CD14-positive monocyte (primary cell): Measurements from ENCODE around the gene PATJ. TPM values are rescaled to one million over a fixed set of nuclear protein-coding genes. Genes with fewer than 3 reads are reported as not detected.

Source experiments
- DNase-seq, 3 donors: peaks; one replicate each; pipeline ENCODE4 v3.0.0-alpha.2; 2011 to 2022
- H2AFZ ChIP-seq: 2 replicates; pipeline ENCODE4 v1.6.0; 2012; ENCODE audit warnings: mild to moderate bottlenecking, low read depth, low read length, inconsistent platforms; ENCODE audit not compliant: insufficient read depth, poor library complexity, severe bottlenecking
- H3K27ac ChIP-seq, 2 donors: 1 replicate in 1 of 2; 2 replicates in 1 of 2; pipeline ENCODE4 v1.5.1; 2012 to 2013; ENCODE audit warnings: low read length in 2 of 2, control low read depth in 1 of 2, inconsistent platforms in 1 of 2, low read depth in 1 of 2, mild to moderate bottlenecking in 1 of 2
- H3K27me3 ChIP-seq, 2 donors: one replicate each; pipeline versions ENCODE4 v1.6.0 to v1.6.1; 2011 to 2013; ENCODE audit warnings: low read length in 2 of 2; ENCODE audit not compliant: control insufficient read depth in 2 of 2, insufficient read depth in 2 of 2
- H3K36me3 ChIP-seq, 2 donors: replicated peaks in 1 of 2; 1 replicate in 1 of 2; 2 replicates in 1 of 2; pipeline versions ENCODE4 v1.5.1 to v1.6.1; 2012 to 2013; ENCODE audit warnings: low read length in 2 of 2, control low read depth in 1 of 2, inconsistent platforms in 1 of 2, mild to moderate bottlenecking in 1 of 2; ENCODE audit not compliant: insufficient read depth in 2 of 2, control insufficient read depth in 1 of 2
- H3K4me1 ChIP-seq, 2 donors: 1 replicate in 1 of 2; 2 replicates in 1 of 2; pipeline versions ENCODE4 v1.5.1 to v1.6.1; 2012 to 2013; ENCODE audit warnings: low read length in 2 of 2, control low read depth in 1 of 2, inconsistent platforms in 1 of 2, mild to moderate bottlenecking in 1 of 2, moderate library complexity in 1 of 2; ENCODE audit not compliant: insufficient read depth in 2 of 2, control insufficient read depth in 1 of 2
- H3K4me2 ChIP-seq: replicated peaks from 2 replicates; pipeline ENCODE3; 2012; ENCODE audit warnings: low read length, moderate library complexity, mild to moderate bottlenecking; ENCODE audit not compliant: poor library complexity, severe bottlenecking; ENCODE audit errors: extremely low read depth
- H3K4me3 ChIP-seq, 3 experiments: fragments of 200-600 bp in 1 of 3; sonication (generic) in 1 of 3; replicated peaks in 1 of 3; 1 replicate in 2 of 3; 2 replicates in 1 of 3; pipeline ENCODE4 v1.5.1; 2011 to 2013; ENCODE audit warnings: low read length in 3 of 3, mild to moderate bottlenecking in 3 of 3, control low read depth in 2 of 3, low read depth in 2 of 3, inconsistent platforms in 1 of 3, moderate library complexity in 1 of 3
- H3K79me2 ChIP-seq: 2 replicates; pipeline ENCODE4 v1.6.0; 2012; ENCODE audit warnings: mild to moderate bottlenecking, control low read depth, inconsistent platforms, low read length, moderate library complexity; ENCODE audit not compliant: insufficient read depth
- H3K9ac ChIP-seq: 2 replicates; pipeline ENCODE4 v1.6.0; 2017; ENCODE audit warnings: low read length, mild to moderate bottlenecking; ENCODE audit not compliant: insufficient read depth, poor library complexity, severe bottlenecking
- H3K9me3 ChIP-seq, 2 donors: replicated peaks in 1 of 2; 1 replicate in 1 of 2; 2 replicates in 1 of 2; pipeline versions ENCODE4 v1.5.1 to v1.6.1; 2012 to 2013; ENCODE audit warnings: low read length in 2 of 2, control low read depth in 1 of 2; ENCODE audit not compliant: control insufficient read depth in 1 of 2, insufficient read depth in 1 of 2
- H4K20me1 ChIP-seq: 2 replicates; pipeline ENCODE4 v1.6.0; 2012; ENCODE audit warnings: mild to moderate bottlenecking, low read length, control low read depth, moderate library complexity; ENCODE audit not compliant: insufficient read depth
- H3K27ac Mint-ChIP-seq, 7 donors: one replicate each; pipeline ENCODE4 v1.8.0; 2020; ENCODE audit warnings: mild to moderate bottlenecking in 7 of 7, mixed read lengths in 7 of 7, moderate library complexity in 6 of 7, inconsistent platforms in 2 of 7
- H3K27me3 Mint-ChIP-seq, 3 donors: one replicate each; pipeline ENCODE4 v1.8.0; 2021 to 2022; ENCODE audit warnings: low read depth in 3 of 3, mild to moderate bottlenecking in 3 of 3, mixed read lengths in 3 of 3, moderate library complexity in 3 of 3, inconsistent platforms in 1 of 3
- H3K36me3 Mint-ChIP-seq, 2 donors: one replicate each; pipeline ENCODE4 v1.8.0; 2020; ENCODE audit warnings: mixed read lengths in 2 of 2, inconsistent platforms in 1 of 2, mild to moderate bottlenecking in 1 of 2
- H3K4me1 Mint-ChIP-seq: one replicate; pipeline ENCODE4 v1.8.0; 2020; ENCODE audit warnings: mild to moderate bottlenecking, mixed read lengths
- H3K4me3 Mint-ChIP-seq, 2 donors: one replicate each; pipeline ENCODE4 v1.8.0; 2020; ENCODE audit warnings: mild to moderate bottlenecking in 2 of 2, mixed read lengths in 2 of 2, moderate library complexity in 1 of 2
- H3K9me3 Mint-ChIP-seq, 7 donors: one replicate each; pipeline ENCODE4 v1.8.0; 2020 to 2022; ENCODE audit warnings: mixed read lengths in 7 of 7, mild to moderate bottlenecking in 6 of 7, moderate library complexity in 6 of 7, inconsistent platforms in 2 of 7
- WGBS: methylation state at CpG from one replicate; pipeline ENCODE4 v1.1.5; 2013; ENCODE audit warnings: missing lambda C conversion rate; ENCODE audit not compliant: insufficient coverage; 5-methylcytosine and 5-hydroxymethylcytosine counted together
- intact Hi-C, 2 donors: fragments of 100-400 bp; cut with micrococcal nuclease; formaldehyde crosslinking; loops; one replicate each; pipeline versions ENCODE4 v1.15.0 to v1.15.1; 2023
- polyA plus RNA-seq, 3 donors: library from polyadenylated mRNA; depleted of rRNA in 1 of 3; unstranded in 2 of 3; stranded (reverse) in 1 of 3; fragments of 300-500 nt in 2 of 3; fragments of >200 nt in 1 of 3; fragmentation: Illumina TruSeq in 2 of 3; gene quantifications; 1 replicate in 2 of 3; 2 replicates in 1 of 3; pipeline ENCODE4 v1.2.3, GENCODE V29; 2012 to 2021
- TF ChIP-seq, protein P1 (sequence below): fragments of 200-600 bp; IDR thresholded peaks from one replicate; pipeline ENCODE4 v1.8.0; 2022; ENCODE audit warnings: antibody characterized with exemption, mild to moderate bottlenecking

The PATJ gene
- polyA plus RNA-seq, 3 donors, result 0.01 to 0.23 TPM; not detected in 1

DNA sequence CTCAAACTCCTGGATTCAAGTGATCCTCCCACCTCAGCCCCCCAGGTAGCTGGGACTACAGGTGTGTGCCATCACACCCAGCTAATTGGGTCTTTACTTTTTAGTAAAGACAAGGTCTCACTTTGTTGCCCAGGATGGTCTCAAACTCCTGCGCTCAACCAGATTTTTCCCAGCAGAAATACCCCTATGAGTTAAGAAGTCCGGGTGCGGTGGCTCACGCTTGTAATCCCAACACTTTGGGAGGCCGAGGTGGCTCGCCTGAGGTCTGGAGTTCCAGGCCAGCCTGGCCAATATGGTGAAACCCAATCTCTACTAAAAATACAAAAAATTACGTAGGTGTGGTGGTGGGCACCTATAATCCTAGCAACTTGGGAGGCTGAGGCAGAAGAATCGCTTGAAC lies 445.8 kb downstream of the PATJ start:
- Mint-ChIP-seq H3K4me1 (no peaks in the 10 kb centered on the region), H3K4me3 (no peak overlapping the region), H3K36me3 (no peaks in the 10 kb centered on the region), H3K27ac (no peak overlapping the region), H3K9me3 (peaks cover 0 to 8% (median 3%) of the 10 kb centered on the region in 7 donors), H3K27me3 (peaks cover 0 to 4% (median 0%) of the 10 kb centered on the region in 3 donors)
- Histone ChIP-seq H4K20me1 (no peaks in the 10 kb centered on the region), H3K9me3 (no peaks in the 10 kb centered on the region), H3K79me2 (no peaks in the 10 kb centered on the region), H3K4me1 (no peaks in the 10 kb centered on the region), H3K9ac (no peak overlapping the region), H3K36me3 (no peaks in the 10 kb centered on the region), H2AFZ (no peak overlapping the region), H3K27me3 (no peaks in the 10 kb centered on the region), H3K27ac (no peak overlapping the region), H3K4me3 (no peak overlapping the region), H3K4me2 (no peak overlapping the region)
- DNase-seq, result no peak
- 100% methylated on average over 1 of the region's 8 CpGs for WGBS
- TF ChIP-seq, protein P1, sequence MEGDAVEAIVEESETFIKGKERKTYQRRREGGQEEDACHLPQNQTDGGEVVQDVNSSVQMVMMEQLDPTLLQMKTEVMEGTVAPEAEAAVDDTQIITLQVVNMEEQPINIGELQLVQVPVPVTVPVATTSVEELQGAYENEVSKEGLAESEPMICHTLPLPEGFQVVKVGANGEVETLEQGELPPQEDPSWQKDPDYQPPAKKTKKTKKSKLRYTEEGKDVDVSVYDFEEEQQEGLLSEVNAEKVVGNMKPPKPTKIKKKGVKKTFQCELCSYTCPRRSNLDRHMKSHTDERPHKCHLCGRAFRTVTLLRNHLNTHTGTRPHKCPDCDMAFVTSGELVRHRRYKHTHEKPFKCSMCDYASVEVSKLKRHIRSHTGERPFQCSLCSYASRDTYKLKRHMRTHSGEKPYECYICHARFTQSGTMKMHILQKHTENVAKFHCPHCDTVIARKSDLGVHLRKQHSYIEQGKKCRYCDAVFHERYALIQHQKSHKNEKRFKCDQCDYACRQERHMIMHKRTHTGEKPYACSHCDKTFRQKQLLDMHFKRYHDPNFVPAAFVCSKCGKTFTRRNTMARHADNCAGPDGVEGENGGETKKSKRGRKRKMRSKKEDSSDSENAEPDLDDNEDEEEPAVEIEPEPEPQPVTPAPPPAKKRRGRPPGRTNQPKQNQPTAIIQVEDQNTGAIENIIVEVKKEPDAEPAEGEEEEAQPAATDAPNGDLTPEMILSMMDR, result no peak
- intact Hi-C loops, result no loop called here

DNA sequence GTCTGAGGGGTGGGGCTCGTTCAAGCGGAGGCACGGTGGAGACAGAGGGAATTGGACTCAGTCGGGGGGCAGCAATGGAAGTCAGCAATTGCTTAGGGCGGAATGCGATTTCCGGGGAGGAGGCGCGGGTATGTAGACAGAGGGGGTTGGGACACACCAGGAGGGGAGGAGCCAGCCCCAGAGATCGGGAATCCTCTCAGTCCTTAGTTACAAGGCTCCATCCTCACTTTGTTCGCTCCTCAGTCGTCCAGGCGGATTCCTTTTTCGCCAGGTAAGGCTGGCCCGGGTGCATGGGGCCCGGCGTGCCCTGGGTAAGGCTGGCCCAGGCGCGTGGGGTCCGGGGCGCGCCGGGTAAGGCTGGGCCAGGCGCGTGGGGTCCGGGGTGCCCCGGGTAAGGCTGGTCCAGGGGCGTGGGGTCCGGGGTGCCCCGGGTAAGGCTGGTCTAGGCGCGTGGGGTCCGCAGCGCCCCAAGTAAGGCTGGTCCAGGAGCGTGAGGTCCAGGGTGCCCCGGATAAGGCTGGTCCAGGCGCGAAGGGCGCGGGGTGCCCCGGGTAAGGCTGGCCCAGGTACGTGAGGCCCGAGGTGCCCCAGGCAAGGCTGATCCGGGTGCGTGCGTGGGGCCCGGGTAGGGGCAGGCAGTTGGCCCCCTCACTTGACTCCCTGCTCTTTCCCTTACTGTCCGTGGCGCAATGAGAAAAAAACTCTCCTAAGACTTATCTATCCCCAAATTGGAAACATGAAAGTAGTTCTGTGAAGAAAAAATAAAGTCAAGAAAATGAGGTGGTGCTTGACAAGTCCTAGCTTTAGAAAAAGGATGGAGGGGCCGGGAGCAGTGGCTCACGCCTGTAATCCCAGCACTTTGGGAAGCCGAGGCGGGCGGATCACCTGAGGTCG lies 452.6 kb downstream of the PATJ start, which contains the start of gene L1TD1:
L1TD1 (plus strand) TSS at position 199 of the 894 bp plus-strand sequence. CDS start 11,780 bp downstream, outside the sequence.
- Histone ChIP-seq H2AFZ (no peak within 1 kb of the TSS), H3K27me3 (peaks cover 16 to 37% of the 10 kb centered on the region in 2 donors), H3K79me2 (no peaks in the 10 kb centered on the region), H3K4me1 (peaks cover 4 to 8% of the 10 kb centered on the region in 2 donors), H4K20me1 (no peaks in the 10 kb centered on the region), H3K9ac (no peak within 1 kb of the TSS), H3K4me3 (peak within 1 kb of the TSS in 2 of 3 experiments; percentile 16 to 47), H3K36me3 (no peaks in the 10 kb centered on the region), H3K4me2 (peak within 1 kb of the TSS; percentile 47), H3K27ac (no peak within 1 kb of the TSS), H3K9me3 (peaks cover 0 to 8% of the 10 kb centered on the region in 2 donors)
- DNase-seq, result no peak
- Mint-ChIP-seq H3K4me3 (peak within 1 kb of the TSS; percentile 80 to 85), H3K36me3 (peaks cover 2 to 8% of the 10 kb centered on the region in 2 donors), H3K27ac (peak within 1 kb of the TSS in 4 of 7 donors; percentile 10 to 91 (median 68)), H3K9me3 (peaks cover 4 to 20% (median 18%) of the 10 kb centered on the region in 7 donors), H3K4me1 (peaks cover 21% of the 10 kb centered on the region), H3K27me3 (peaks cover 32 to 54% (median 47%) of the 10 kb centered on the region in 3 donors)
- WGBS, result 8% methylated on average over 44 of the region's 55 CpGs
- TF ChIP-seq, protein P1, result no peak
- intact Hi-C loops, result no loop called here
